GM18870 (cell line): ENCODE results near the gene ATG9B.
"Not testable (repeated sequence)": the region's sequence is repeated elsewhere in the genome, so short reads cannot be mapped to it uniquely, and the experiment has no call there.

Experiments
- ATAC-seq: cut with Tn5 transposase; IDR thresholded peaks from one replicate; pipeline ENCODE4 v1.9.1; 2021; ENCODE audit warnings: moderate library complexity; ENCODE audit not compliant: unreplicated experiment

ATG9B gene

GRCh38 chr7:151018421-151019129 is 5.7 kb downstream of the ATG9B start:
- ATAC-seq, result no peak

GRCh38 chr7:151017953-151018420 is 6.3 kb downstream of the ATG9B start:
- ATAC-seq, result no peak

GRCh38 chr7:151017370-151017952 is 6.8 kb downstream of the ATG9B start:
- no peak for ATAC-seq

GRCh38 chr7:151016942-151017341 is 7.4 kb downstream of the ATG9B start:
- no peak for ATAC-seq

GRCh38 chr7:151016505-151016904 is 7.8 kb downstream of the ATG9B start:
- ATAC-seq, result no peak

GRCh38 chr7:151015967-151016366 is 8.3 kb downstream of the ATG9B start:
- ATAC-seq, result no peak

GRCh38 chr7:151014950-151015349 is 9.3 kb downstream of the ATG9B start:
- ATAC-seq, result no peak

- no peak for ATAC-seq
Measured at GRCh38 chr7:151013733-151014497, 10.4 kb downstream of the ATG9B start.

- no peak for ATAC-seq
Measured at GRCh38 chr7:151013356-151013732, 10.9 kb downstream of the ATG9B start.

GRCh38 chr7:151012911-151013347 is 11.4 kb downstream of the ATG9B start:
- no peak for ATAC-seq

- ATAC-seq, result no peak
Measured at GRCh38 chr7:151012031-151012692, 12.1 kb downstream of the ATG9B start.

- ATAC-seq, result not testable (repeated sequence)
Measured at GRCh38 chr7:151011616-151012015, 12.7 kb downstream of the ATG9B start.

- ATAC-seq, result no peak
Measured at GRCh38 chr7:151011097-151011409, 13.2 kb downstream of the ATG9B start.

- ATAC-seq, result no peak
Measured at GRCh38 chr7:151010307-151011096, 13.8 kb downstream of the ATG9B start.

- ATAC-seq, result no peak
Measured at GRCh38 chr7:151010037-151010306, 14.3 kb downstream of the ATG9B start.

- ATAC-seq, result no peak
Measured at GRCh38 chr7:151009327-151010036, 14.8 kb downstream of the ATG9B start.

GRCh38 chr7:151008511-151009323 is 15.6 kb downstream of the ATG9B start:
- peak; percentile 65 for ATAC-seq

GRCh38 chr7:151008143-151008510 is 16.2 kb downstream of the ATG9B start:
- no peak for ATAC-seq

- no peak for ATAC-seq
Measured at GRCh38 chr7:151007469-151007898, 16.8 kb downstream of the ATG9B start.
